NCI-H69 (cell line): ENCODE results near the gene OBSL1.
A peak's percentile ranks its signal among the peaks of the same experiment; 100 is the strongest.

Experiments used
- DNase-seq: peaks from one replicate; lab custom pipeline; 2025; lab: John Stamatoyannopoulos, UW

OBSL1 gene

DNA sequence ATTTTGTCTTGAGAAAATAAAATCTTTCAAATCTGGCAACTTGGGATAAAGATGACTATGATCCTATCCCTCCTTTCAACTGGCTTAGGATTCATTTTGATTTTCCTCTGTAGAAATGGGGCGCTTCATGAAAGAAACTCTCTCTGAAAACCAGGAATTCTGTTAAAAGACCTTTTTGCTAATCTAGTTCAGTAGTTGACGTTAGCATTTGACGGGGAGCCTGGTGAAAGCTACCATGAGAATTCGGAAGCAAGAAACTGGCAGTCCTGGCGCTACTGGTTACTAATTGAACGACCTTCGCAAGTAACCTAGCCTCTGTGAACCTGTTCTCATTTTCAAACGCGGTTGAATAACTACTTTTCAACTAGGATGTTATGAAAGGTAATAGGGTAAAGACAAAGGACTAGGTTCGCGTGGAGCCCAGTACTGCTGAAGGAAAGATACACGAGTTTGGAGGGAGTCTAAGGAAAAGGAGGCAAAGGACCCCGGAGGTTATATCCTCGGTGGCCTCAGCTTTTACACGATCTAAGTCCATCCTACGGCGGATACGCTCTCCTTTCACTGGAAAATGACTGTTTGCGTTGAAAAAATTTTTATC is 25.7 kb upstream of the OBSL1 start:
- DNase-seq: peak; percentile 48

DNA sequence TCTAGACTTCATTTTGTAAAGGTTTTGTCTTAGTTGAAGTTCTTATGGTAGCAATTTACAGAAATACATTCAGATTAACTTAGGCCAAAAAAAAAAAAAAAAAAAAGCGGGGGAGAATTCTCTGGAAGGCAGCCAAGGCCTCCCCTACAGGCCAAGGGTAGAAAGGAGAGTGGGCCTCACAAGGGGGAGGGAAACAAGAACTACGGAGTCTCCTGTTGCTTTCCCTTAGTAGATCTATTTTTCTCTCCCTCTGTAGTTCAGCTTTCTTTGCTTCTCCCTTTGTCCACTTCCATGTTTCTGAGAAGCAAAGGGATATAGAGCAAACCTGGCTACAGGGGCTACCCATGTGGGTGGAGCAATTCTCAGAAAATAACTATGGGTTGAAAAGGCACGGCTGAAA is 23.9 kb upstream of the OBSL1 start:
- DNase-seq: no peak

DNA sequence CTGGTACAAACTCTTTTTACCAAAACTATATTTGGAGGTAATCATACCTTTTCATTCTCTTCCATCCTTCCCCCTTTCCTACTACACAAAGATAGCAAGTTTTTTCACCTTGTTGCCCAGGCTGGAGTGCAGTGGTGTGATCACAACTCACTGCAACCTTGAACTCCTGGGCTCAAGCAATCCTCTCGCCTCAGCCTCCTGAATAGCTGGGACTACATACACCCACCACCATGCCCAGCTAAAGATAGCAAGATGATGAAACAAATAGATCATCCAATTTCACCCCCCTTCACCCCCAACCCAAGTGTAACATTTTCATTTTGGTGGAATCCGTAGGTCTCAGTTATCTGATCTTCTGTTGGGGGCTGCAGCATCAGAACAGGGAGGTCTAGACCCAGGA is 21.8 kb upstream of the OBSL1 start:
- no peak for DNase-seq

DNA sequence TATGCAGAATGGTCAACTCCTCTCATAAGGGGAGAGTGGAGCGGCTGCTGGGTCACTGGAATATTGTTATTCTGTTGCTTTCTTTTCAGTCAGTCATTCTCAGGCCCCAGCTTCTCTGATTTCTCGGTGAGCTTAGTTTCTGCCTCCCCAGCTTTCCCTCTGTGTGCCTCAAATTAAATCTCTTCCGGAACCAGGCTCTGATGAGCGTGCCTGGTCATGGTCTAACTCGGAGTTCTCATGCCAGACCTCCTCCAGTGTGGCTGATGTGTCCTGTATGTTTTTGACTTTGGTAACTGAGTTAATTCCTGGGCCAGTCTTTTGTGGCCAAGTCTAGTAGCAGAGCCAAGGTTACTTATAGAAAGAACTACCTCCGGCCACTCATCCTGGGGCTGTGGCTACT is 21.4 kb upstream of the OBSL1 start:
- no peak for DNase-seq

DNA sequence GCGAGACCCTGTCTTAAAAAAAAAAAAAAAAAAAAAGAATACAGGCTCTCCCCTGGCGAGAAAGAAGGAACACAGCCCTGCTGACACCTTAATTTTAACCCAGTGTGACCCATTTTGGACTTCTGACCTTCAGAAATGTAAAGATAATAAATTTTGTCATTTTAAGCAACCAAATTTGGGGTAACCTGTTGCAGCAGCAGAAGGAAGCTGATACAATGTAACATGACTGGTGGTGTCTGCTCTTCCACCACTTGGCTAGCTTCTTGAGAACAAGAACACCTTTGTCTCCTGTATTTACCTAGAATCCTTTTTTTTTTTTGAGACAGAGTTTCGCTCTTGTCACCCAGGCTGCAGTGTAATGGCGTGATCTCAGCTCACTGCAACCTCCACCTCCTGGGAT is 19.8 kb upstream of the OBSL1 start:
- DNase-seq: no peak

DNA sequence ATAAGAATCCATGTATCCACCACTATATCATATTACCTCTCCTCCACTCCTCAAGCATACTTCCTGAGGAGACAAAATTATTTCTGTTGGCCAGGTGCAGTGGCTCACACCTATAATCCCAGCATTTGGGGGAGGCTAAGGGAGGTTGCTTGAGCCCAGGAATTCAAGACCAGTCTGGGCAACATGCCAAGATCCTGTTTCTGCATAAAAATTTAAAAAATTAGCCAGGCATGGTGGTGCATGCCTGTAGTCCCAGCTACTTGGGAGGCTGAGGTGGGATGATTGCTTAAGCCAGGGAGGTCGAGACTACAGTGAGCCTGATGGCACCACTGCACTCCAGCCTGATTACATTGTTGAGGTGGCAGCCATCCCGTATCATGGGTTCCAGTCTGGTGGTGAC is 10.0 kb upstream of the OBSL1 start:
- DNase-seq: no peak

DNA sequence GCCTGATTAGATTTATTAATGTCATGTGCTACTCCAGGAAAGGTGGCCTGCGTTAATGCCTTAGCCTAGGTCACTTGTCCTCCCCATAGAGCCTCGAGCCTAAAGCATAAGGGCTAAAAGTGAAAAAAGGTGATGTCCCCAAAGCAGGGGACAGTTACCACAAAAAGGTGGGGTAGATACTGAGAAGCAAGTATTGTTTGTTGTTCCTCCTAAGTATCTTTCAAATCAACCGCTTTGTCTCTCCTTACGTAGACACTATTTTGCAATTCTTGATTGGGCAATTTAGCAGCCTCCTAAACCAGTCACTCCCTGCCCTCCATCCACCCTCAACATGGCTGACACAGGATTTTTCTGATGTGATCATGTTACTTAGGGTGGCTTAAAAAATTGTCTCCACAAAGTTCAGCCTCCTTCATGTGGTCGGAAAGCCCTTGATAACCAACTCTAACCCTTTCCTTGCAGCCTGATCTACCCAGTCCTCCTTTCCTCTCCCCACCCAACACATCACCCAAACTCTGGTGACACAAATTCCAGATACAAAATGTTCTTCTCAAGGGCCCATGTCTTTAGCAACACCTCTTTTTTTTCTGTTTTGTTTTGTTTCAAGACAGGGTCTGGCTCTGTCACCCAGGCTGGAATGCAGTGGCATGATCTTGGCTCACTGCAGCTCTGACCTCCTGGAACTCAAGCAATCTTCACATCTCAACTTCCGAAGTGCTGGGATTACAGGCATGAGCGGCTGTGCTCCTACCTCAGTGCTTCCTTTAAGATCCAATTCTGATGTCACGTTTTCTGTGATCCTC is 7.7 kb upstream of the OBSL1 start:
- DNase-seq: no peak

DNA sequence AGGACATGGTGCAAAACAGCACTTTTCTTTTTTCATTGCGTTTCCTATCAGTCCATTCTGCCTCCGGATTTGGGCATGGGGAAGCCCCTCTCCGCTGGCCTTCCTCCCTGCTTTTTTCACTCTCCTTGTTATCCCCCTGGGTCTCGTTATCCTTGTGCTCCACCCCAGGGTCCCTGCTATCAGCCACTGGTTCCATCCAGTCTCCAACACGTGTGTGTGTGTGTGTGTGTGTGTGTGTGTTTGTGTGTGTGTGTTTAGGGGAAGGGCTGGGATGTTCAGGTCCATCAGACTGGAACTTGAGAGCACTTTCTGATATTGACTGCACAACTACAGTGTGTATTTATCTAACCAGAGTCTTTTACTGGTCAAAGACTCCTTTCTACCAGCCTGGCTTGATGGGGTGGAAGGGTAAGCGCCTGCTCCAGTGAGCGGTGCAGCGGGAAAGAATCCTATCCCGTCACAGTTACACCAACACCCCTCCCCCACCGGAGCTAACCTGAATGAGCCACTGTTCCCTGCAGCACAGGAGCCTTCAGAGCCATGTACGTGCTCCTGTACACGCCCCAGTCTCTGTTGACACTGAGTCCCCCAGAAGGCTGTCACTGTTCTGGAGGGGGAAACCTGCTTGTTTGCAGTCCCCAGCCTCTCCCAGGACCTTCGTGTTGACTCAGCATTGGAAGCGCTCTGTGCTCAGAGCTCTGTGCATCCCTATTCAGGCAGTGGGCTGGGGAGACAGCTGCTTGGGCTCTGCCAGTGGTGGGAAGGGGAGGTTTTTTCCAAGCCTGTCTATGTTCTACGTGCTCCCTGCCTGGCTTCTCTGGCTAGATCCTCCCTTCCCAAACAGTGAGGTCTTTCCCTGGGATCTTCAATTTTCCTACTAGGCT is 5.4 kb upstream of the OBSL1 start:
- DNase-seq: peak; percentile 54

DNA sequence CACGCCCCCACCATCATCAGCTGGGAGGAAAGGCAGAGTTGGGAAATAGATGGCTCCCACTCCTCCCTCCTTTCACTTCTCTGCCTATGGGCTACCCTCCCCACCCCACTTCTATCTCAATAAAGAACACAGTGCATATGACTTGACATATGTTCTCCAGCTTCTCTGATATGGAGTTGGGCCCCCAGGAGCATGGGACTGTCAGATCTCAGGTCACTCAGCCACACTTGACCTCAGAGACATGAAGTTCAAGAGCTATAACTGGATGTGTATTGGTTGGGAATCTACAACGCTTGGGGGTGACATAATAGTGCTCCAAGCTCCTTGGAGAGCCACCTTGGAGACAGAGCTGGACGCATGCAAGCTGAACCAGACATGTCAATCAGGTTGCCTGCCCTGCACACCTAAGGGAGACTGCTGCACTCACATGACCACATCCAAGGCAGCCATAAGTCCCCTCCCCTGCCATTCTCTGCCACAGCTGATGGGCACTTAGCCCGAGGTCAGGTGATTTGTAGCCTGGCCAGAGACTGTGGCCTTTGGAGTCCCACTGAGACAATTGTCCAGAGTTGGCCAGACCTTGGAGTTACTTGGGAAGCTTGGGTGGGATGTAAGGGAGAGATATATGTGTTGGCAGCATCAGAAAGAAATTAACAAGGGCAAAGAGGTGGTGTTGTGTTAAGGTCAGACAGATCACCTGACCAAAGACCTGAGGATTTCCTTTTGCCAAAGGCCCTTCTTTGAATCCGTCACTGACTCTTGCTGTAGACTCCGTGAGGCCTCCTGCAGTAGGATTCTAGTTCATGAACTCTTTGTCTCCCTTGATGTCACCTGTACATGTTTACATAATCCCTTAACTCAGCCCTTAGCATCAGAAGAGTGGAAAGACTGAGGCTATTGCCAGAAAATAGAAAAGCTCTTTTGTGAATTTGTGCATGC is 4.5 kb upstream of the OBSL1 start:
- DNase-seq: no peak

DNA sequence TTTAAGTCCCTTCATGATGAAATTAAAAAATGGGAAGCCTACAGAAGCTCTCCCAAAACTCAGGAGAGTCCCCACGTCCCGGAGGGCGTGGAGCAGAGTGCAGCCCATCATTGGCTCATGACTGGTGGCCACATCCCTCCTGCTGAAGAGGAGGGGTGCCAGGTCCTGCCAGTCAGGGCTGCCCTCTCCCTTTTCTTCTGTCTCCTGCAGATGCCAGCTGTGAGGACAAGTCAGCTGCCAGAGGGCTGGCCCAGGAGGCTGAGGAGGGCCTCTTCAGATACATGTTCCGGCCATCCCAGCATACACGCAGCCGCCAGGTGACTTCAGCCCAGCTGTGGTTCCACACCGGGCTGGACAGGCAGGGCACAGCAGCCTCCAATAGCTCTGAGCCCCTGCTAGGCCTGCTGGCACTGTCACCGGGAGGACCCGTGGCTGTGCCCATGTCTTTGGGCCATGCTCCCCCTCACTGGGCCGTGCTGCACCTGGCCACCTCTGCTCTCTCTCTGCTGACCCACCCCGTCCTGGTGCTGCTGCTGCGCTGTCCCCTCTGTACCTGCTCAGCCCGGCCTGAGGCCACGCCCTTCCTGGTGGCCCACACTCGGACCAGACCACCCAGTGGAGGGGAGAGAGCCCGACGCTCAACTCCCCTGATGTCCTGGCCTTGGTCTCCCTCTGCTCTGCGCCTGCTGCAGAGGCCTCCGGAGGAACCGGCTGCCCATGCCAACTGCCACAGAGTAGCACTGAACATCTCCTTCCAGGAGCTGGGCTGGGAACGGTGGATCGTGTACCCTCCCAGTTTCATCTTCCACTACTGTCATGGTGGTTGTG is 3.4 kb upstream of the OBSL1 start:
- no peak for DNase-seq

DNA sequence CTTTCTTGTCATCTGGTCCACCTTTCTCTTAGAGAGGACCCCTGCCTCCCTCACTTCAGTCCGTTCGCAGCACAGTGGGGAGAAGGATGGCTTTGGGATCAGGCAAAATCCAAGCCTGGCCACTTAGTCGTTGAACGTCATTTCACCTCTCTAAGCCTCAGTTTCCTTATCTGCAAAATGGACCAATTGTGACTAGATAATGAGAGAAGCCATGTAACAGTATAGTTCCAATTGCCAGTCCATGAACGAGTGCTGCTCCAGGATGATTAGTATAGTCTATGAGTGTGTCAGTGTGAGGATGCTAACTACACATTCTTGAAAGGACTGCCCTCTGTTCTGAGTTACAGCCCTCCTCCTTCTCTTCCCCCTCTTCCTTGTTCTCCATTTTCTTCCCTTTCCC is 1.8 kb upstream of the OBSL1 start:
- DNase-seq: no peak

DNA sequence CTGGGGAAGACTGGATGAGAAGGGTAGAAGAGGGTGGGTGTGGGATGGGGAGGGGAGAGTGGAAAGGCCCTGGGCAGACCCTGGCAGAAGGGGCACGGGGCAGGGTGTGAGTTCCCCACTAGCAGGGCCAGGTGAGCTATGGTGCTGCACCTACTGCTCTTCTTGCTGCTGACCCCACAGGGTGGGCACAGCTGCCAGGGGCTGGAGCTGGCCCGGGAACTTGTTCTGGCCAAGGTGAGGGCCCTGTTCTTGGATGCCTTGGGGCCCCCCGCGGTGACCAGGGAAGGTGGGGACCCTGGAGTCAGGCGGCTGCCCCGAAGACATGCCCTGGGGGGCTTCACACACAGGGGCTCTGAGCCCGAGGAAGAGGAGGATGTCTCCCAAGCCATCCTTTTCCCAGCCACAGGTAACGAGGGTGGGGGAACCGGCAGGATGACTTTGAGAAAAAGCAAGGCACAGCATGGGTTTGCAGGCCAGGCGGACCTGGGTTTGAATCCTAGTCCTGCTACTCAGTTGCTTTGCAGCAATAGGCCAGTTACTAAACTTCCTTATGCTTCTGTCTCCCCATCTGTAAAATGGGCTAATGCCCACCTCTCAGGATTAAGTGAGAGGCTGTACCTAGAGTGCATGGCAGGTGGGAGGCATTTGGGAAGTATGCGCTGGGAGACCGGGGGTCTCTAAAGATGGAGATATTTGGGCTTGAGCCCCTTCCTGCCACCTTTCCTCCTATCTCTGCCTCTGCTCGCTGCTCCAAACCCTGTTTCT is 1.1 kb upstream of the OBSL1 start, which contains the start of gene INHA:
Gene INHA (plus strand): TSS at position 74 of the 765 bp plus-strand sequence. CDS start 65 bp downstream, at position 139.
- DNase-seq: no peak

DNA sequence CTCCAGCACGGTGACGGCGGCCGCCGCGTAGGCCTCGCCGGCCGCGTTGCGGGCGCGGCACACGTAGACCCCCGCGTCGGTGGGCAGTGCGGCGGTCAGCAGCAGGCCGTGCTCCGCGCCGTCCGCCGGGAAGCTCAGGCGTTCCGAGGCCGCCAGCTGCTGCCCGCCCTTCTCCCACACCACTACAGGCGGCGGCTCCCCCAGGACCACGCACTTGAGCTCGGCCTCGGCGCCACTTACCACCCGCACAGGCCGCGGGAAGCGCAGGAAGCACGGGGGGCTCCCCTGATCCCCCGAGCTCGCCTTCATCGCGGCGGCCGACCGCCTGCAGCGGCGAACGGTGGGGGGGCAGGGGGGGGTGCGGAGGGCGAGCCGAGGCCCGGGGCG is 422 bp downstream of the OBSL1 start:
- DNase-seq: peak; percentile 33

DNA sequence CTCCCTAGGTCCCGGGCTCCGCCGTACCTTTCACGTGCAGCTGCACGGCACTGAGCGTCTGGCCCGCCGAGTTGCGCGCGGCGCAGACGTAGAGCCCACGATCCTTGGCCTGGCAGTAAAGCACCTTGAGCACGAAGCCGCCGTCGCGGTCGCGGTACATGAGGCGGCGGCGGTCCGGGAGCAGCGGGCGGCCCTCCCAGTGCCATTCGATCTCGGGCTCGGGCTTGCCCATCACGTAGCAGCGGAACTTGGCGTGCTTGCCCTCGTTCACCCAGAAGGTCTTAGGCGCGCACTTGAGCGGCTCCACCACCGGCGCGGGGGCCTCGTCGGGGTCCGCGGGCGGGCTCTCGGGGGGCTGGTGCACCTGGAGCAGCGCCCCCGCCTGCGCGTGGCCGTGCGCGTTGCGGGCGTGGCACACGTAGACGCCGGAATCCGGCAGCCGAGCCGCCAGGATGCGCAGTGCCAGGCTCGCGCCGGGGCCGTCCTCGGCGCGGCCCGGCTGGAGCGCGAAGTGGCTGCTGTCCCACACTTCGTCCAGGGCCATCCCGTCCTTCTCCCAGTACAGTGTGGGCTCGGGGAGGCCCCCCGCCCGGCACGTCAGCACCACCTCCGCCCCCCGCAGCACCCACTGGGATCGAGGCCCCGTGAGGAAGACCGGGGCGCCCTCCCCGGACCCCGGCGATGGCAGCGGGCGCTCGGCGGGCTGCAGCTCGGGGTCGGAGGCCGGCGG is 980 bp downstream of the OBSL1 start:
- peak; percentile 33 for DNase-seq

DNA sequence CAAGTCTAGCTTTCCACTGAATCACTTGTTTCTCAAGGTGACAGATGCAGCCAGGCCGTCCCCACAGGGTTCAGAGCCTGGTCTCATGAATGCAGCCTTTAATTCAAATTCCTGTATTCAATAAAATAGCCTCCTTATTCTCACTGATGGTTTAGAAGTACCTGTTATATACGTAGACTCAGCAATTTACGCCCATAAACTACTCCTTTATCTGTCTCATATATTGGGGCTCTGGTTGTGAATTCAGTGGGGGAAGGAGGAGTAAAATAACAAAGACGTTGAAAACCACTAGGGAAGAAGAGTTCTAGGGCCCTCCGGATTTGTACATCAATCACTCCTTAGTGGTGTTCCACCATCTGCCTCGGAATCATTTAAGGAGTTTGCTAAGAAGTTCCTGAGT is 1.7 kb downstream of the OBSL1 start:
- DNase-seq: no peak

DNA sequence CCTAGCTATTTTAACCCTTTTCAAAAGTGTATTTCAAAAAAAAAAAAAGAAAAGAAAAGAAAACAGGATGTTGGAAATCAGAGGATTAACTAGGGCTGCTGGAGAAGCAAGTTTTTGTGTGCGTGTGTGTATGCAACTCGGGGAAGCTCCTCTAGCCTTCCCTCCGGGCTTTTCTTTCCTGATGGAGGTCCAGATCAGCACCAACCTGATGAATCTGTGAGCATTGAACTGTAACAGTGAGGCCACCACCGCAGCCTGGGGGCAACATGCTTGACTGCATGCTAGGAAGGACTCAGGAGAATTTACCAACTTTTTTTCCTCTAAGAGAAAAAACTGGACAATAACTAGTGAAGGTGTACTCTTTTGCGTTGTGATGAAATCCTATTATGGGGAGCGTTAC is 2.3 kb downstream of the OBSL1 start:
- DNase-seq: no peak

DNA sequence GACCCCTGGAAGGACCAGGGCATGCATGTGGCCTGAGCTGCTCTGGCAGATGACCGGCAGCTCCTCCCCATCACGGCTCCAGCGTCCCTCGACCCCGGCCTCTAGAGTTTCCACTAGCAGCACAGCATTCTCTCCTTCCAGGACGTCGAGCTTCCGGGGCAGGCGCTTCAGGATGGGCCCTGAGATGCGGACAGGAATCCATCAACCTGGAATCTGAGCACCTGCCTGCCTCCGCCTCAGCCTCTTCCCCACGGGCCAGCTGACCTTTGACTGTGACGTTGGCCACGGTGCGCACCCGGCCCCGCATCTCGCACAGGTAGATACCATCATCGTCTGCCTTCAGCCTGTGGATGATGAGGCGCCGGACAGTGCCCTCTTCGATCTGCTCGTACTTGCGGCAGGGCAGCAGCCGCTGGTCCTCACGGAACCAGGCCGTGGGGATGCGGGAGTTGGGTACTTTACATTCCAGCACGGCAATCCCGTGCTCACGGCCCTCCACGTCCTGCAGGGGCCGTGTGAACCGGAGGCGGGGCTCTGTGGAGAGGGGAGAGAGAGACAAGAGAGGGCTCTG is 3.5 kb downstream of the OBSL1 start:
- DNase-seq: no peak

DNA sequence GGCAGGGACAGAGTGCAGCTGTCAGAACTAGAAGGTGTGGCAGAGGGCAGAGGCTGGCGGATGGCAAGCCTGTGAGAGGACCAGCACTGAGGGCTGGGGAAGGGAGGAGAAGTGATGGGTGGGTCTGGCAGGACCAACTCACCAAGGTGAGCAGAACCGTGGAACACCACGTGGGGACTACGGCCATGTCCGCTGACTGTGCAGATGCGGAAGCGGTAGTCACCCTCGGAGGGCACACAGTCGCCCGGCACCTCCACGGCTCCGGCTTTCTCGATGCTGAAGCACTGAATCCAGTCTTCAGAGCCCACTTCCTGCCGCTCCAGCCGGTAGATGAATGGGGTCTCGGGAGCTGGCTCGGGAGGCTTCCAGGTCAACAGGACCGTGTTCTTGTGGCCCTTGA is 4.2 kb downstream of the OBSL1 start:
- no peak for DNase-seq

DNA sequence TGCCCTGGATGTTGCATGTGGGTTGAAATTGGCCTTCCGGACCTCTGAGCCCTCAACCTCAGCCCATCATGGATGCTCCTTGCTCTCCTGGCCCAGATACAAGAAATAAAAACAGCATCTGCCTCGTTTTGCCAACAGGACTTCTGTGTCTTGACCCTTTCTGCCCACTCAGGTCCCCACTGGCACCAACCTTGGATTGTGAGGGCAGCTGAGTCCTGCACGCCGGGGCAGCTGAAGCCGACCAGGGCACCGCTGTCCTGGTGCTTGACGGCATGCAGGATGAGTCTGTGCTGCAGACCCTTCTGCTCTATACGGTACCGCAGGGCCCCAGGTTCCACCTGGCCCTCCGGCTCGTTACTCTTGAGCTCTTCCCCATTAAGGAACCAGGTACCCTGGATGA is 4.7 kb downstream of the OBSL1 start:
- no peak for DNase-seq
